Measurements from ENCODE around the gene MEIOSIN. TPM values are rescaled to one million over a fixed set of nuclear protein-coding genes. Genes with fewer than 3 reads are reported as not detected.

Gene MEIOSIN
- total RNA-seq, 2 donors from 2014 or later = not detected

DNA sequence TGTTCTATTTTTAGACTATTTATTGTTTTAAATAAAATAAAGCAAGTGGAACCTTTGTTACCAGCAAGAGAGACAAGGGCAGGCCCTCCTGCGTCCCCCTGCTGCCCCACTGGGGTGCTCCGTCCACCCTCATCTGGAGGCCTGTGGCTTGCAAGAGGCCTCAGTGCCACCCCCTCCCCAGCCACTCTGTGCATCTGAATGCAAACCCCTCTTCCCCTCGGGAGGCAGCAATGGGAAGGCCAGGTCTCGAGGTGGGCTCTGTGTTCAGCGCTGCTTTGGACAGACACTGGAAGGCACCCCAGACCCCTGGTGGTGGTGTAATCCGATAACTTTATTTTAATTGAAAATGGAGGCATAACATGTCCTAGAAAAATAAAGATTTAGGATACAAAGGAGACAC is 31.2 kb downstream of the MEIOSIN start:
- Histone ChIP-seq H3K27ac (peak overlapping the region; percentile 94 to 98), H3K4me1 (ENCODE audit: control insufficient read depth in 1 of 2, low read depth in 2 of 2) (peaks cover 31 to 41% of the 10 kb centered on the region in 2 donors), H3K36me3 (no peaks in the 10 kb centered on the region), H3K9me3 (no peaks in the 10 kb centered on the region), H3K4me3 (peak overlapping the region; percentile 53), H3K27me3 (replicated peaks; ENCODE audit: insufficient read depth) (no peaks in the 10 kb centered on the region)
- DNase-seq (ENCODE audit: low spot score) = no peak
- TF ChIP-seq, protein P1, sequence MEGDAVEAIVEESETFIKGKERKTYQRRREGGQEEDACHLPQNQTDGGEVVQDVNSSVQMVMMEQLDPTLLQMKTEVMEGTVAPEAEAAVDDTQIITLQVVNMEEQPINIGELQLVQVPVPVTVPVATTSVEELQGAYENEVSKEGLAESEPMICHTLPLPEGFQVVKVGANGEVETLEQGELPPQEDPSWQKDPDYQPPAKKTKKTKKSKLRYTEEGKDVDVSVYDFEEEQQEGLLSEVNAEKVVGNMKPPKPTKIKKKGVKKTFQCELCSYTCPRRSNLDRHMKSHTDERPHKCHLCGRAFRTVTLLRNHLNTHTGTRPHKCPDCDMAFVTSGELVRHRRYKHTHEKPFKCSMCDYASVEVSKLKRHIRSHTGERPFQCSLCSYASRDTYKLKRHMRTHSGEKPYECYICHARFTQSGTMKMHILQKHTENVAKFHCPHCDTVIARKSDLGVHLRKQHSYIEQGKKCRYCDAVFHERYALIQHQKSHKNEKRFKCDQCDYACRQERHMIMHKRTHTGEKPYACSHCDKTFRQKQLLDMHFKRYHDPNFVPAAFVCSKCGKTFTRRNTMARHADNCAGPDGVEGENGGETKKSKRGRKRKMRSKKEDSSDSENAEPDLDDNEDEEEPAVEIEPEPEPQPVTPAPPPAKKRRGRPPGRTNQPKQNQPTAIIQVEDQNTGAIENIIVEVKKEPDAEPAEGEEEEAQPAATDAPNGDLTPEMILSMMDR (IDR thresholded peaks at IDR 0.05) = no peak
- ATAC-seq (ENCODE audit: insufficient number of reproducible peaks, low FRiP score, low read depth) = no peak

DNA sequence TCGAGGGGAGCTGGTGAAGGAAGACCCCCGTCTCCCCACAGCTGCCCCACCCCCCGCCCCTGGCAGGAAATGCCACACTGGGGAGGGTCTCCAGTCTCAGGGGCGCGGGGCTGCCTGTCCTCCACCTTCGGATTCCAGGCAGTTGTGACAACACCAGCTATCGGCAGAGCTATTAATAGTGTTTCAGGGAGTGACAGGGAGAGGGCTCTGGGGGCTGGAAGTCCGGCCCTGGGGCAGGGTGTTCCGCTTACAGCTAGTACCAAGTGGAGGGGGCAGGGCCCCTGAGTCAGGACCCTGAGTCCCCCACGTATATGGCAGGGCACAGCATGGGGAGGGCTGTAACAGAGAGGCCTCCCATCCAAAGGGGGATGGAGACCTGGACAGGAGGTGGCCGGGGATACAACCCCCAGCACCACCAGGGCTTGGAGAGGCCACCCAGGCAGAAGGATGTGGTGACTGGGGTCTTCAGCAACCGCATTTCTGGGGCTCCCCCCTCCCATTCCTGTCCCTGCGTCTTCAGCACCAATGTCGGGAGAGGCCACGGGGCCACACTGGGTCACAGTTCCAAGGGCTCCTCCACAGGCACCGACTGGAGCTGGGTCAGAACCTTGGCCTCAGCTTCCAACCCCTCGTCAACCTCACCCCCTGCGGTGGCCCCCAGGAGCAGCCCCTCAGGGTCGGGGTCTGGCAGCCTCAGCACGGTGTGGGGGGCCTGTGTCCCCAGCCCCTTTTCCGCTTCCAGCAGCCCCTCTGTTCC is 31.9 kb downstream of the MEIOSIN start:
- DNase-seq (ENCODE audit: low spot score) (no peak), ATAC-seq (ENCODE audit: insufficient number of reproducible peaks, low FRiP score, low read depth) (no peak)
- TF ChIP-seq, protein P1 (IDR thresholded peaks at IDR 0.05) = no peak
- no peaks in the 10 kb centered on the region for H3K9me3 ChIP-seq
- peak overlapping the region; percentile 53 for H3K4me3 ChIP-seq
- H3K27me3 ChIP-seq (replicated peaks; ENCODE audit: insufficient read depth) = no peaks in the 10 kb centered on the region
- H3K4me1 ChIP-seq (ENCODE audit: control insufficient read depth in 1 of 2, low read depth in 2 of 2) = peaks cover 31 to 41% of the 10 kb centered on the region in 2 donors
- H3K36me3 ChIP-seq = no peaks in the 10 kb centered on the region
- H3K27ac ChIP-seq = peak overlapping the region; percentile 94 to 98

DNA sequence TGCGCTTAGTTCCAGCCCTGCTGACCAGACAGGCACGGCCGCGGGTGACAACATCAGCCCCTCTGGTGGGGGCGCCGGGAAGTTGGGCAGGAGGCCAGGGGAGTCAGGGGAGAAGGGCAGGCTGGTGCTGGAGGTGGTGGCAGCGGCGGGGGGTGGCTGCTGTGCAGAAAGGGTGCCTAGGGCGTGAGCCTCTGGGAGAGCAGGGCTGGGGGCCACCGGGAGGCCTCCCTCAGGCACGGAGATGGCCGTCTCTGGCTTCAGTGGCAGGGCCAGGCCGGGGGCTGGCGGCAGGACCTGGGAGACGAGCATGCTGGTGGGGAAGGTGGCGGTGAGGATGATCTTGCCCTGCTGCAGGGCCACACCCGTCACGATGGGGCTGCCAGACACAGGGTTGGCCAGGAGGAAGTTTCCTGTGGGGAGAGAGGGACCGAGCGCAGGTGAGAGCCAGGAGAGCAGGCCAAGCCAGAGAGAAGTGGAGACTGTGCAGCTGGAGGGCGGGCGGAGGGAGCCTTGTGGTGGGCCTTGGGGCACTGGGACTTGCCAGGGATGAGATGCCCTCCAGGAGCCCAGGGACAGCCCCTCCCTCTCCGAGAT is 32.6 kb downstream of the MEIOSIN start:
- TF ChIP-seq, protein P1 (IDR thresholded peaks at IDR 0.05) = no peak
- H3K27ac ChIP-seq = peak overlapping the region; percentile 94 to 98
- DNase-seq (ENCODE audit: low spot score) = no peak
- H3K27me3 ChIP-seq (replicated peaks; ENCODE audit: insufficient read depth) = no peaks in the 10 kb centered on the region
- peak overlapping the region; percentile 98 for H3K4me3 ChIP-seq
- peaks cover 31 to 43% of the 10 kb centered on the region in 2 donors for H3K4me1 ChIP-seq (ENCODE audit: control insufficient read depth in 1 of 2, low read depth in 2 of 2)
- H3K9me3 ChIP-seq = no peaks in the 10 kb centered on the region
- no peaks in the 10 kb centered on the region for H3K36me3 ChIP-seq
- no peak for ATAC-seq (ENCODE audit: insufficient number of reproducible peaks, low FRiP score, low read depth)

DNA sequence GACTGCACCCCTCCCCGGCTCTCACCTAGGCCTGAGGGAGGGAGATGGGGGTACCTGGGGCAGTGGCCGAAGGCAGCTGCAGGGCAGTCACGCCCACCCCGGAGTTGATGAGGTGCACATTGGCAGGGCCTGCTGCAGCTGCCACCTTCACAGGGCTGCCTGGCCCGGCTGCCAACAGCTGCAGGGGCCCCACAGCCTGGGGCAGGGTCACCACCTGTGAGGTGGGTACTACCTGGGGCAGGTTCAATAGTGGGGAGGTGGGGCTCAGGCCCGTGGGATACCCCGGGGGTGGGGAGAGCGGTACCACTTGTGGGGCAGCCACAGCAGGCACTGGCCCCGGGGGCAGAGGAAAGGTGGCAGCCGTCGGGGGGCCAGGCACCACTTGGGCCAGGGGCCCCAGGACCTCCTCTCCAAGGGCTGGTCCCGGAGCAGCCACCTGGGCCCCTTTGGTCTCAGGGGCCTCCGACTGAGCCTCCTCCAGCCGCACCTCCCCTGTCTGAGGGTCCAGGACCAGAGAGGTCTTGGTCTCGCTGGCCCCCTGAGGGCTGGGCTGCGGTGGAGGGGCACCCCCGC is 33.1 kb downstream of the MEIOSIN start:
- H3K36me3 ChIP-seq = peaks cover 3% of the 10 kb centered on the region
- no peak for DNase-seq (ENCODE audit: low spot score)
- no peaks in the 10 kb centered on the region for H3K9me3 ChIP-seq
- H3K4me3 ChIP-seq = peak overlapping the region; percentile 98
- H3K27me3 ChIP-seq (replicated peaks; ENCODE audit: insufficient read depth) = no peaks in the 10 kb centered on the region
- no peak for ATAC-seq (ENCODE audit: insufficient number of reproducible peaks, low FRiP score, low read depth)
- peaks cover 31 to 49% of the 10 kb centered on the region in 2 donors for H3K4me1 ChIP-seq (ENCODE audit: control insufficient read depth in 1 of 2, low read depth in 2 of 2)
- TF ChIP-seq, protein P1 (IDR thresholded peaks at IDR 0.05) = no peak
- H3K27ac ChIP-seq = peak overlapping the region; percentile 94 to 98

DNA sequence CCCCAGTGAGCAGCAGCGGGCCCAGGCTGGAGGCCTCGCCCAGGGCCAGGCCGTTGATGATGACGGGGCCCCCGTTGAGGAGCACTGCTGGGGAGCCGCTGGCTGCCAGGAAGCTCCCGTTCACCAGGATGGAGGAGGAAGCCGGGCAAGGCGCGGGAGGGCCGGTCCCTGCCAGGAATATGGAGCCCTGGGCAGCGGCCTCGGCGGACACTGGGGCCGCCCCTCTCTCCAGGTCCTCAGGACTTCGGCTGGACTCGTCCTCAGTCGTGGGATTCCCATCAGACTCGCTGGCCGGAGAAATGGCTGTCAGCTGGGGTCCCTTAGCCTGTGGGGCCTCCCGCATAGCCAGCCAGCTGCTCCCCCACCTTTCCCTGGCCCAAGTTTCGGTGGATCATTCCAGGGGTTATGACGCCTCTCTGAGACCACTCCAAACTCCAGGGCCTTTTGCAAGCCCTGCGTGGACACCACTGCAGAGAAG is 33.7 kb downstream of the MEIOSIN start:
- no peak for ATAC-seq (ENCODE audit: insufficient number of reproducible peaks, low FRiP score, low read depth)
- no peaks in the 10 kb centered on the region for H3K27me3 ChIP-seq (replicated peaks; ENCODE audit: insufficient read depth)
- no peak for DNase-seq (ENCODE audit: low spot score)

More for the DNA sequence above, 33.7 kb downstream of the MEIOSIN start:
- H3K9me3 ChIP-seq = no peaks in the 10 kb centered on the region
- peak overlapping the region; percentile 94 to 98 for H3K27ac ChIP-seq
- peaks cover 9% of the 10 kb centered on the region for H3K36me3 ChIP-seq
- TF ChIP-seq, protein P1 (IDR thresholded peaks at IDR 0.05) = no peak
- H3K4me1 ChIP-seq (ENCODE audit: control insufficient read depth in 1 of 2, low read depth in 2 of 2) = peaks cover 31 to 50% of the 10 kb centered on the region in 2 donors
- H3K4me3 ChIP-seq = peak overlapping the region; percentile 98
